Stimulated activated naive CD8-positive, alpha-beta T cell treated with anti-CD3 and anti-CD28 coated beads, Interleukin-15, Interleukin-2, amounts not matched to agents 100 ng/mL and 50 ng/mL, for 24 hours (primary cell): ENCODE data around the gene TSGA10IP.

Experiments used
- H3K27ac Mint-ChIP-seq: one replicate; pipeline ENCODE4 v1.8.0; 2021; ENCODE audit warnings: mild to moderate bottlenecking, mixed read lengths
- H3K27me3 Mint-ChIP-seq: one replicate; pipeline ENCODE4 v1.8.0; 2021; ENCODE audit warnings: mixed read lengths
- H3K36me3 Mint-ChIP-seq: one replicate; pipeline ENCODE4 v1.8.0; 2021; ENCODE audit warnings: low read depth, mixed read lengths
- H3K4me1 Mint-ChIP-seq: one replicate; pipeline ENCODE4 v1.8.0; 2021; ENCODE audit warnings: low read depth, mixed read lengths
- H3K4me3 Mint-ChIP-seq: one replicate; pipeline ENCODE4 v1.8.0; 2021; ENCODE audit warnings: mild to moderate bottlenecking, mixed read lengths
- H3K9me3 Mint-ChIP-seq: one replicate; pipeline ENCODE4 v1.8.0; 2021; ENCODE audit warnings: mixed read lengths

TSGA10IP gene

GRCh38 chr11:65912845-65913244 is 32.4 kb upstream of the TSGA10IP start:
- Mint-ChIP-seq H3K27ac (no peak overlapping the region), H3K36me3 (no peaks in the 10 kb centered on the region), H3K9me3 (no peaks in the 10 kb centered on the region), H3K4me3 (no peak overlapping the region), H3K4me1 (peaks cover 47% of the 10 kb centered on the region), H3K27me3 (no peaks in the 10 kb centered on the region)

- Mint-ChIP-seq H3K4me3 (no peak overlapping the region), H3K9me3 (no peaks in the 10 kb centered on the region), H3K27ac (no peak overlapping the region), H3K4me1 (peaks cover 51% of the 10 kb centered on the region), H3K36me3 (no peaks in the 10 kb centered on the region), H3K27me3 (no peaks in the 10 kb centered on the region)
Measured at GRCh38 chr11:65915101-65915820, 30.0 kb upstream of the TSGA10IP start.

GRCh38 chr11:65915821-65916251 is 29.4 kb upstream of the TSGA10IP start:
- H3K4me3 Mint-ChIP-seq: no peak overlapping the region
- no peaks in the 10 kb centered on the region for H3K36me3 Mint-ChIP-seq
- peaks cover 57% of the 10 kb centered on the region for H3K4me1 Mint-ChIP-seq
- no peak overlapping the region for H3K27ac Mint-ChIP-seq
- H3K27me3 Mint-ChIP-seq: no peaks in the 10 kb centered on the region
- no peaks in the 10 kb centered on the region for H3K9me3 Mint-ChIP-seq

GRCh38 chr11:65916391-65916790 is 28.9 kb upstream of the TSGA10IP start:
- Mint-ChIP-seq H3K4me1 (peaks cover 57% of the 10 kb centered on the region), H3K27me3 (no peaks in the 10 kb centered on the region), H3K36me3 (no peaks in the 10 kb centered on the region), H3K9me3 (no peaks in the 10 kb centered on the region), H3K4me3 (peak overlapping the region; percentile 65), H3K27ac (no peak overlapping the region)

GRCh38 chr11:65917077-65917433 is 28.2 kb upstream of the TSGA10IP start:
- Mint-ChIP-seq H3K36me3 (peaks cover 4% of the 10 kb centered on the region), H3K4me1 (peaks cover 56% of the 10 kb centered on the region), H3K4me3 (peak overlapping the region; percentile 65), H3K27me3 (no peaks in the 10 kb centered on the region), H3K27ac (peak overlapping the region; percentile 55), H3K9me3 (no peaks in the 10 kb centered on the region)

DNA sequence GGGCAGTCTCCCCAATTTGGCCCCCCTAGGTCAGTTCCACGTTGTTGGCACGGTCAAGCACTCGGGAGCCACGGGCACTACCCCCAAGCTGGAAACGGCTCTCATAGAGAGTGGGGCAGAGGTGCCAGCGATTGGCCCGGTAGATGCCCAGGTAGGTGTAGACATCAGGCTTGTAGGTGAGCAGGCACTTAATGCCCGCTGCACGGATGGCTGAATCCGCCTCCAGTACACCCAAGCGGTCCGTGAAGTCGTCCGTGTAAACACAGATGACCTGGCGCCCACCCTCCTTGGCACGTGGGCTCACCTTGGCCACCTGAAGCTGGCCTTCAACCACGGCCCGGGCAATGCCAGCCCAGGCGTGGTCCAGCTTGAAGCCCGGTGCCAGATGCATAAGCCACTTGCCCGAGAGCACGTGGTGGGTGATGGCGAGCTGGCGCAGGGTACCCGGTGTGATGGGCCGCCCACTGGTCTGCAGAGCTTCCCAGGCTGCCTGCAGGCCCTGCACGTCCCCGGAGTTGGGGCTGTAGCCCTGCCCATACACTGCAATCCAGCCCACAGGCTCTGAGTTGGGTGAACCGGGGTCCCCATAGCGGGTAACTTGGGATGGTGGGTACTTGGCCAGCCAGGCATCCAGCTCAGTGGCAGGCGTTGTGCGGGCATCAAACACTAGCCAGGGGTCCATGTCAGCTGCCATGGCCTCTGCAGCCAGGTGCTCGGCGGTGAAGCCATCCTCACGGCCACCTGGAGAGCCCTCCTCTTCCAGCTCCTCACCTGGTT is 27.7 kb upstream of the TSGA10IP start:
- peak overlapping the region; percentile 92 for H3K4me3 Mint-ChIP-seq
- no peaks in the 10 kb centered on the region for H3K9me3 Mint-ChIP-seq
- no peaks in the 10 kb centered on the region for H3K27me3 Mint-ChIP-seq
- H3K27ac Mint-ChIP-seq: peak overlapping the region; percentile 88
- peaks cover 60% of the 10 kb centered on the region for H3K4me1 Mint-ChIP-seq
- H3K36me3 Mint-ChIP-seq: peaks cover 10% of the 10 kb centered on the region

DNA sequence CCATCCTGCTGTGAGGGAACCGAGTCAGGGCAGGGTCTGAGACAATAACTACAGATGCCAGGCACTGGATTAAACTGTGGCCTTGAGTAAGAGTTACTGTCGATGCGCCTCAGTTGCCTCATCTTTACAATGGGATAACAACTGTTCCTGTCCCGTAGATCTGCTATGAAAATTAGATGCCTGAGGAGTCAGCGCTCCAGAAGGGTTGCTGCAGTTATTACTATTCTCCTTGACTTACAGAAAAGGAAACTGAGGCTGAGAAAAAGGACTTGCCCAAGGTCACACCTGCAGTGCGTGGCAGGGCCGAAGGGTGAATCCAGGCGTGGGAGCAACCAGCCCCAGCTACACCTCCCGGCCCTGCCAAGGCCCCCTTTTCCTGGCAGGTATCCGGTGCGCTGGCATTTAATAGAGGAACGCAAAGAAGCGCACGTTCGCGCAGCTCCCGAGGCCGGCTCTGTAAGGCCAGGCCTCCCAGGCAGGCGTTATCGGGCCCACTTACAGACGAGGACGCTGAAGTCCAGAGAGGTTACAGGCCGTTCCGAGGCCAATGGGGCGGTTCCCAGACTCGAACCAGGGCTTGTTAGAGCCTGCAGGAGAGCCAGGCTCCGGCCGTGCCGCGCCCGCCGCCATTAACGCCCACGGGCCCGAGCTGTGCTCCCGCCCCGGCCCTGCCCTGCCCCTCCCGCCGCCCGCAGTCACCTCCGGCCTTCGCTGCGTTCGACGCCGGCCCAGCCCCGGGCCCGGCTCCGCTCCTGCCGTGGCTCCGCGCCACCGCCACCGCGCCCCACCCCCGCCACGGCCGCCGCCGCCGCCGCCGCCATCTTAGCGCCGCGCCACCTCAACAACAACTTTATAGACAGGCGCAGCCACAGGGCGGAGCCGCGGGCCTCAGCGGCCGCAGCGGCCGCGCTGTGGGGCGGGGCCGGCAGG is 26.8 kb upstream of the TSGA10IP start, which contains the start of gene C11orf68:
Gene C11orf68, minus strand, starts transcription at position 852 of the 930 bp plus-strand sequence. Its CDS starts 31 bp downstream, at position 821.
- Mint-ChIP-seq H3K9me3 (no peaks in the 10 kb centered on the region), H3K27me3 (no peaks in the 10 kb centered on the region), H3K4me3 (peak within 1 kb of the TSS; percentile 92), H3K4me1 (peaks cover 56% of the 10 kb centered on the region), H3K36me3 (peaks cover 18% of the 10 kb centered on the region), H3K27ac (peak within 1 kb of the TSS; percentile 88)

DNA sequence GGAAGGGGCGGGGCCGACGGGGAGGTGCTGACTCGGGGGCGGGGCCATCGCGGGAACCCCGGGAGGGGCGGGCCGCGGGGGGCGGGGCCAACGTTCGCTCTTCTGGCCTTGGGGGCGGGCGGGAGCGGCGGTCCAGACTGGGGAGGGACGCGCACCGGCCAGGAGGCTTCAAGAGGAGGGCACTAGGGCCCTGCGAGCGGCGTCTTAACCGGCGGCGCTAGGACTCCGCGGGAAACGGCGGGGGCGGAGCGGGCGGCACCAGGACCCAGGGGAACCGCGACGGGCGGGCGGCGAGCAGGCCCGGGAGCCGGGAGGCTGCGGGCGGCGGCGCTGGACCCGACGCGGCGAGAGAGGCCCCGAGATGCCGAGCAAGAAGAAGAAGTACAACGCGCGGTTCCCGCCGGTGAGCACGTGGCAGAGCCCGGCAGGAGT is 26.1 kb upstream of the TSGA10IP start, which contains the start of gene DRAP1:
Gene DRAP1, plus strand, starts transcription at position 286 of the 432 bp plus-strand sequence. Its CDS starts 76 bp downstream, at position 362.
- H3K9me3 Mint-ChIP-seq: no peaks in the 10 kb centered on the region
- H3K4me3 Mint-ChIP-seq: peak within 1 kb of the TSS; percentile 92
- H3K4me1 Mint-ChIP-seq: peaks cover 56% of the 10 kb centered on the region
- no peaks in the 10 kb centered on the region for H3K27me3 Mint-ChIP-seq
- peak within 1 kb of the TSS; percentile 88 for H3K27ac Mint-ChIP-seq
- peaks cover 20% of the 10 kb centered on the region for H3K36me3 Mint-ChIP-seq

DNA sequence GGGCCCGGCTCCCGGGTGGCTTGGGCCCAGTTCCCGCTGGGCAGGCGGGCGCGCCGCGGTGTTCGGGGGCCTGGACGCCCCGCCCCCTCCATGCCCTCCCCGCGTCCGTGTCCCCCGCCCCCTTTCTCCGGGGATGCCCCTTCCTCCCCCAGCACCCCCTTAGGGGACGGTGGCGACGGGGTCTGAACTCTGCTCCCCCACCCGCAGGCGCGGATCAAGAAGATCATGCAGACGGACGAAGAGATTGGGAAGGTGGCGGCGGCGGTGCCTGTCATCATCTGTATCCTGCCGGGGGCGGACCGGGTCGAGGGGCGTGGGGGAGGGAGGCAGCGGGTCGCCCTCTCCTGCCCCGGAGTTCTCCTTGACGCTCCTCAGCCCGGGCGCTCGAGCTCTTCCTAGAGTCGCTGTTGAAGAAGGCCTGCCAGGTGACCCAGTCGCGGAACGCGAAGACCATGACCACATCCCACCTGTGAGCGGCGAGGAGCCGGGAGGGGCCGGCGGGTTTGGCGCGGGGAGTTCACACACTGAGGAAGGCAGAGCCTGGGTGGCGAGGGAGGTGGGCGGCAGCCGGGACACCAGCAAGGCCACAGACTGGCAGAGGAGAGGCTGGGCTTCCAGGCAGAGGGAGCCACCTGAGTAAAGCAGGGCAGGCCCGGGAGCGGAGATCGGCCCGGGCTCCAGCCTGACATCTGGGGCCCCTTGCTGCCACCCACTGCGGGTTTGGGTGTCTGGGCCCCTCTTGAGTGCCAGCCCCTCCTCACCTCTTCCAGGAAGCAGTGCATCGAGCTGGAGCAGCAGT is 25.5 kb upstream of the TSGA10IP start:
- H3K4me3 Mint-ChIP-seq: peak overlapping the region; percentile 92
- peaks cover 52% of the 10 kb centered on the region for H3K4me1 Mint-ChIP-seq
- peak overlapping the region; percentile 88 for H3K27ac Mint-ChIP-seq
- H3K36me3 Mint-ChIP-seq: peaks cover 20% of the 10 kb centered on the region
- H3K27me3 Mint-ChIP-seq: no peaks in the 10 kb centered on the region
- H3K9me3 Mint-ChIP-seq: no peaks in the 10 kb centered on the region

- peak overlapping the region; percentile 88 for H3K27ac Mint-ChIP-seq
- H3K4me1 Mint-ChIP-seq: peaks cover 46% of the 10 kb centered on the region
- peaks cover 20% of the 10 kb centered on the region for H3K36me3 Mint-ChIP-seq
- peak overlapping the region; percentile 92 for H3K4me3 Mint-ChIP-seq
- H3K9me3 Mint-ChIP-seq: no peaks in the 10 kb centered on the region
- H3K27me3 Mint-ChIP-seq: no peaks in the 10 kb centered on the region
Measured at GRCh38 chr11:65920372-65920802, 24.9 kb upstream of the TSGA10IP start.

DNA sequence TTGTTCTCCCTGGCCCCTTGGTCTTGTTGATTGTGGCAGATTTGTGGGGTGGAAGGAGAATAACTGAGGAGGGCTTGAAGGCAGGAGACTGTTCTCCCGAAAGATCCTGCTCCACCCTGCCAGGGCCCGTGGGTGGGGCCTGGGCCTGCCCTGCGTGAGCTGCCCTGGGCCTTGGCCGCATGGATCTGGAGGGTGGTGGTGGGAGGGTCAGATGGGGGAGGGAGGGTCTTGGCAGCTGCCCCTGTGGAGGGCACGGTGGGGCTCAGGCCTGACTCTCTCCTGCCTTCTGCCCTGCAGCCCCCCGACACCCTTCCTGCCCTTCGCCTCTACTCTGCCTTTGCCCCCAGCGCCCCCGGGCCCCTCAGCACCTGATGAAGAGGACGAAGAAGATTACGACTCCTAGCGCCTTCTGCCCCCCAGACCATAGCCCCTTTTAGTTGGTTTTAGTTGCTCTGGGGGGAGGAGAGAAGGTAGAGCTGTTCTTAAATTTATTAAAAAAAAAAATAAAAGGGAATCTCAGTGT is 24.2 kb upstream of the TSGA10IP start:
- Mint-ChIP-seq H3K27me3 (no peaks in the 10 kb centered on the region), H3K4me3 (peak overlapping the region; percentile 92), H3K27ac (peak overlapping the region; percentile 36), H3K36me3 (peaks cover 20% of the 10 kb centered on the region), H3K4me1 (peaks cover 39% of the 10 kb centered on the region), H3K9me3 (no peaks in the 10 kb centered on the region)

DNA sequence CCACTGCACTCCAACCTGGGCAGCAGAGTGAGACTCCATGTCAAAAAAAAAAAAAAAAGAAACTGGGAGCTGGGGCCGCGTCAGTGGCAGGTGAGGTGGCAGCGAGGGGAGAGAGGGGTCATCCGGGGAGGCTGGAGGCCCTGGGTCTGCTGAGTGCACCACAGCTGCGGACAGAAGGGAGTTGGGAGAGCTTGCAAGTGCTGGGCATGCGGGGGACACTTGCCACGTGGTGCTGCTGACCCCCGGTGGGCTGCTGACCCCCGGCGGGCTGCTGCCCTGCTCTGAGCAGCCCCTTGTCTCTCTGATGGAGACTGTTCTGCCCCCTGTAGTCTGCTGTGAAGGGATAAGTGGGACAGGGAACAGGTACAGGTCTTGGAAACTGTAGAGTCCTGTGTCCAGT is 23.4 kb upstream of the TSGA10IP start:
- Mint-ChIP-seq H3K4me3 (no peak overlapping the region), H3K36me3 (peaks cover 20% of the 10 kb centered on the region), H3K27me3 (no peaks in the 10 kb centered on the region), H3K27ac (no peak overlapping the region), H3K4me1 (peaks cover 31% of the 10 kb centered on the region), H3K9me3 (no peaks in the 10 kb centered on the region)

GRCh38 chr11:65922565-65922964 is 22.7 kb upstream of the TSGA10IP start:
- no peaks in the 10 kb centered on the region for H3K9me3 Mint-ChIP-seq
- no peaks in the 10 kb centered on the region for H3K27me3 Mint-ChIP-seq
- H3K4me1 Mint-ChIP-seq: peaks cover 33% of the 10 kb centered on the region
- H3K27ac Mint-ChIP-seq: peak overlapping the region; percentile 55
- H3K4me3 Mint-ChIP-seq: no peak overlapping the region
- H3K36me3 Mint-ChIP-seq: peaks cover 20% of the 10 kb centered on the region
